GM10847 (cell line): ENCODE results near the gene ANTXRL.

Source experiments
- POLR2A ChIP-seq: IDR thresholded peaks from 2 replicates; pipeline ENCODE4 v1.6.1; 2011; ENCODE audit not compliant: insufficient read length; ENCODE audit errors: extremely low read depth

The ANTXRL gene

DNA sequence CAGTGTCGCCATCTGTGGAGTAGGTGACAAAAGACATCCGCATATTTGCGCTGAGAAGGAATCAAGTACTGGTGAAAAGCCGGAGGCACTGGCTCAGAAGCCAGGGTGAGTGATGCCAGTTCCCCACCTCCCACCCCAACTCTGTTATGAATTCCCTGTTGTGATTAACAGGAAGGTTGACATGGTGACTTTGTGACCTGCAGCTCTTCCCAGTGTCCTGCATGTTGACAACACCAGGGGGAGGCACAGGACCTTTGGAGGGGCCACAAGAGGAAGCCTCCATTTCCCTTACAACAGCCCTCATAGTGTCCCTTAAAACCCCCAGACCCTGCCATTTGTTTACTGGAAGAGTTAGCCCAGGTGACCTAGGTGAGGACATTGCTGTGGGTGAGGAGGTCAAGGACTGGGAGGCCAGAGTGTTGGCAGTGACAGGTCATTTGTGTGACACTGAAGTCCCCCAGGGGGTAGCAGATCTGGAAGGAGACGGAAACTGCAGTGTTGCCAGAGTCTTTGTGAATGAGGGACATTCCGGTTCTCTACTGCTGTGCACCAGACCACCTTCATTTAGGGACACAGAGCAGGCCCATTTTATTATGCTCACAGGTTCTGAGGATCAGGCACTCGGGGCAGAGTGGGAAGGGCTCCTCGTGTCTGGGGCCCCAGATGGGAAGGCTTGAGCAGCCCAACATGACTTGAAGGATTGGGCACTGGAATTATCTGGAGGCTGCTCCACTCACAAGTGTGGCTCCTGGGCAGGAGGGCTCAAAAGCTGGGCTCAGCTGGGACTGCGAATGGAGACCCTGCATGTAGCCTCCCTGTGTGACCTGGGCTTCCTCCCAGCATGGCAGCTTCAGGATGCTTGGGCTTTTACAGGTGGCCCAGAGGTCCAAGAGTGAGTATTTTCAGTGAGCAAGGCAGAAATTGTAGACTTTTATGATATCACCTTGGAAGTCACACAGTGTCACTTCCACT is 13.0 kb upstream of the ANTXRL start:
- no peak for TF ChIP-seq POLR2A

- TF ChIP-seq POLR2A = no peak
These were observed 9.0 kb upstream of the ANTXRL start for GRCh38 chr10:46277840-46278239.

- no peak for TF ChIP-seq POLR2A
These were observed 3.8 kb upstream of the ANTXRL start for GRCh38 chr10:46282842-46283574.

DNA sequence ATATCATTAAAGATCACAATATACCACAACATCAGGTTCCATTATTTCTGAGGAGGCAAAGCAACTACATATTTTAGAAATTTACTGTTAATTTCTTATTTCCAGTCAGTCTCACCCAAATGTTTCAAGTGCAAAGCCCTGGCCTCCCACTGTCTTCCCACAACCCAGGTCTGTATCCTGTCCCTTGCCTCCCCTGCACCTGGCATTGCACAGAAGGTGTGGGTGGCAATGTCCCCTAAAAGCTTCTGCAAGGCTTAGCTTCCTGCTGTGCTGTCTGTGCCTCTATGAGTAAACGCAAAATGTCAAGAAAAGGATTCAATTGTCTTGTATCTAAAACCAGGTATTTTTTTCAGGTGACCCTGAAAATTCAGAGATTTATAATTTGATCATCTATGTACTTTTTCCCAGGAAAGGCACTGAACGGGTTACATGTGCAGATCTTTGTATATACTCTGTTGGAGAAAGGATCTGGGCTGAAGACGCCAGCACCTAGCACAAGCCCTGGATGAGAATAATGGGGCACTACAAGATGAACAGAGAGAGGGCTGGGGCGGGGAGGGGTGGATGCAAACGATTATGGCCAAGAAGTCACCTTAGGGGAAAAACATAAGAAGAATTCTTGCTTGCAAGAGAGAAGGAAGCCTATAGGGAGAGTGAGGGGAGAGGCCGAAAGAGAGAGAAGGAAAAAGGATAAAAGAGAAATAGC is 3.1 kb upstream of the ANTXRL start:
- no peak for TF ChIP-seq POLR2A

DNA sequence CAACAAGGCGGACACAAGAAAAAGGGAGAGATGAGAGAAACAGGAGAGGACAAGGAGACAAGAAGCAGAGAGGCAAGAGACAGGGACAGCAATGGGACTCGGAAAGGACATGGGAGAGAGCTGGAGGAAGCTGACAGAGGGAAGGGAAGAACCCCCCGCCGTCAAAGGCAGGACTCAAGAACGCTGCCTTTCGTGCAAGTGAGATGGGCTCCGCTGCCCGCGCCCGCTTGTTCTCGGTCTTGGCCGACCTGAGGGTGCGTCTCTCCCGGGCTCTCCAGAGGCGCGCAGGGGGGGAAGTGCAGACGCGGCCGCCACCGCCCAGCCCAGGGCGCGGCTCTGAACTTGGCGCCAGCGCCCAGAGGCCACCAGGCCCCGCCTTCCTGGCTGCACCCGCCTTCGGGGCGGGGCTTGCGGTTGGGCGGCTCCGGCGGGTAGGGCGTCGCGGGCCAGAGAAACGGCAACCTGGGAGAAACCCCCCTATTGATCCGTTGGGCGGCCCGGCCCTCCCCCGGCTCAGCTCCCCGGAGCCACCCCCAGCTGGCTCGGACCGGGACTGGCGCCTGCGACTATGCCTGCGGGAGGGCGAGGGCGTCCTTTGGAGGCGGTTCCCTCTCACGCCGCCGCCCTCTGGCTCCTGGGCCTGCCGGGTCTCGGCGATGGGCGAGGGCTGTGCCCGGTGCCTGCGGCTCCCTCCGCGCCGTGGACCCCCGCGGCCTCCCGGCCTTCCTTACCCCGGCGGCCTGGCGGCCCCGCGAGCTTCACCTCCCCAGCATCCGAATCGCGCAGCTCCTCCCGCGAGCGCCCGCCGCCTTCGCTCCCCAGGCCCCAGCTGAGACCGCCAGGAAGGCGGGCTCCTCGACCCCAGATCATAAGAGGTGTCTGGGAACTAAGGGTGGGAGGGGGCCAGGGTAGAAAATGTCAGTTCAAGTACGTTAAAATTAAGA is 2.2 kb upstream of the ANTXRL start:
- no peak for TF ChIP-seq POLR2A

DNA sequence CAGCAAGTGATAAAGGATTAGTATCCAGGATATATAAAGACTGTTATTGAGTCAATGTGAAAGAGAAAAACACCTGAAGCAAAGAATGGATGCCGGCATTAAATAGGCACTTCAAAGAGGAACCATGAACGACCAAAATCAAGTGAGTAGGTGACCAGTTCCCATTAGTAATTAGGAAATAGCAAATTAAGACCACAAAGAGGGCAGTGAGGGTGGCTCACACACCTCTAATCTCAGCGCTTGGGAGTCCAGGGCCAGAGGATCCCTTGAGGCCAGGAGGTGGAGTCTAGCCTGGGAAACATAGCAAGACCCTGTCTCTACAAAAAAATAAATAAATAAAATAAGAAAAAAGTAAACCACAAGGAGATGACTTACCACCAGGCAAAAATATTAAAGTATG is 1.5 kb upstream of the ANTXRL start:
- no peak for TF ChIP-seq POLR2A

DNA sequence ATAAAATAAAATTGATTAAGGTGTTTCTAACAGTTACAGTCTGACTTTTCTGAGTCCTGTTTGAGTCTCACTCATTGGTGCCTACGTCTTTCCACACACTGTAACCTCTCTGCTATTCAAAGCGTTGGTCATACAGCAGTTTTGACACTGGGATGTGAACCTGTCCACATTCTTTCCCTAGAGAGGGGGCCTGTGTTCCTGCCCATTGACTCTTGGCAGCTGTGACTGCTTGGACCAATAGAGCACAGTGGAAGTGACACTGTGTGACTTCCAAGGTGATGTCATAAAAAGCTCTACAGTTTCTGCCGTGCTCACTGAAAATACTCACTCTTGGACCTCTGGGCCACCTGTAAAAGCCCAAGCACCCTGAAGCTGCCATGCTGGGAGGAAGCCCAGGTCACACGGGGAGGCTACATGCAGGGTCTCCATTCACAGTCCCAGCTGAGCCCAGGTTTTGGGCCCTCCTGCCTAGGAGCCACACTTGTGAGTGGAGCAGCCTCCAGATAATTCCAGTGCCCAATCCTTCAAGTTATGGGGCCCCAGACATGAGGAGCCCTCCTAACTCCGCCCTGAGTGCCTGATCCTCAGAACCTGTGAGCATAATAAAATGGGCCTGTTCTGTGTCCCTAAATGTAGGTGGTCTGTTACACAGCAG is 704 bp upstream of the ANTXRL start:
- TF ChIP-seq POLR2A = no peak

- no peak for TF ChIP-seq POLR2A
These were observed 1.2 kb downstream of the ANTXRL start for GRCh38 chr10:46287846-46288477.

DNA sequence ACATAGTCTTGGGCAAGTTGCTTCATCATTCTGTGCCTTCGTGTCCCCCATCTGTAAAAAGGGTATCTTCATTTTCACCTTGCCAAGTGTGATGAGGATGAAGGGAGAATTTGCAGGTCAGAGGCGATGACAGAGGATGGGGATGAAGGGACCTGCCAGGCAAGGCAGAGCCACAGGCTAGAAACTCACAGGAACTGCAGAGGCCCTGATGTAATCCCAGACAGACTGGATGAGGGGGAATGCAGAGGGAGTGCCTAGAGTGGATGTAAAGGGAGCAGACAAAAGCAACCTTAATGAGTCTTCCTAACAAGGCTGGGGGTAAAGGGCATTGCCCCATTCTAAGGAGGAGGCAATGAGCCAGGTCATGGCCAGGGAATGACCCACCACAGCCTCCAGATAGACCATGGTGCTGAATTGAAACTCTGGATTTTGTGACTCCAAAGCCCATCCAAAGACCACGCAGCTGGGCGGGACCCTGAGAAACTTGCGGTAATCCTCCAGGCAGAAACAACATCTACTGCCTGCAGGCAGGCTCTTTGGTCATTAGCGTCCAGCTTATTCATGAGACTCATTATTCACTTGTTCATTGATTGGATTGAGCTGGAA is 1.9 kb downstream of the ANTXRL start:
- no peak for TF ChIP-seq POLR2A

GRCh38 chr10:46289209-46289810 is 2.5 kb downstream of the ANTXRL start:
- no peak for TF ChIP-seq POLR2A

DNA sequence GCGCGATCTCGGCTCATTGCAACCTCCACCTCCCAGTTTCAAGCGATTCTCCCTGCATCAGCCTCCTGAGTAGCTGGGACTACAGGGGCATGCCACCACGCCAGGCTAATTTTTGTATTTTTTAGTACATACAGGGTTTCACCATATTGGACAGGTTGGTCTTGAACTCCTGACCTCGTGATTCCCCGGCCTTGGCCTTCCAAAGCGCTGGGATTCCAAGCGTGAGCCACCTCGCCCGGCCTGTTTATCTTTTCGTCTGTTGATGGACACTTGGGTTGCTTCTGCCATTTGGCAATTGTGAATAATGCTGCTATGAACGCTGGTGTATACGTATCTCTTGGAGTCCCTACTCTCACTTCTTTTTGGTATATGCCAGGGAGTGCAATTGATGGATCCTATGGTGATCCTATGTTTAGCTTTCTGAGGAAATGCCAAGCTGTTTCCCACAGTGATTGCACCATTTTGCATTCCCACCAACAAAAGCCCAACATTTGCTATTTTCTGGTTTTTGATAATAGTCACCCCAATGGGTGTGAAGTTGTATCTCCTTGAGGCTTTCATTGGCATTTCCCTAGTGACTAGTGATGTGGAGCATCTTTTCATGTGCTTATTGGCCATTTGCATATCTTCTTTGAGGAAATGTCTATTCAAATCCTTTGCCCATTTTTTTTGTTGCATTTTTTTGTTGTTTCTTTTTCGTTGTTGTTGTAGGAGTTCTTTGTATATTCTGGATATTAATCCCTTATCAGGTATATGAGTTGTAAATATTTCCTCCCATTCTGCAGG is 3.5 kb downstream of the ANTXRL start:
- TF ChIP-seq POLR2A = no peak
